HG02884 (cell line): Measurements from ENCODE around the gene PRR36.

ENCODE experiments used
- ATAC-seq: cut with Tn5 transposase; IDR thresholded peaks from one replicate; pipeline ENCODE4 v1.9.1; 2021; ENCODE audit warnings: mild to moderate bottlenecking, moderate library complexity; ENCODE audit not compliant: unreplicated experiment

Gene PRR36

GRCh38 chr19:7823686-7824301, 50.4 kb downstream of the PRR36 start:
- no peak for ATAC-seq

DNA sequence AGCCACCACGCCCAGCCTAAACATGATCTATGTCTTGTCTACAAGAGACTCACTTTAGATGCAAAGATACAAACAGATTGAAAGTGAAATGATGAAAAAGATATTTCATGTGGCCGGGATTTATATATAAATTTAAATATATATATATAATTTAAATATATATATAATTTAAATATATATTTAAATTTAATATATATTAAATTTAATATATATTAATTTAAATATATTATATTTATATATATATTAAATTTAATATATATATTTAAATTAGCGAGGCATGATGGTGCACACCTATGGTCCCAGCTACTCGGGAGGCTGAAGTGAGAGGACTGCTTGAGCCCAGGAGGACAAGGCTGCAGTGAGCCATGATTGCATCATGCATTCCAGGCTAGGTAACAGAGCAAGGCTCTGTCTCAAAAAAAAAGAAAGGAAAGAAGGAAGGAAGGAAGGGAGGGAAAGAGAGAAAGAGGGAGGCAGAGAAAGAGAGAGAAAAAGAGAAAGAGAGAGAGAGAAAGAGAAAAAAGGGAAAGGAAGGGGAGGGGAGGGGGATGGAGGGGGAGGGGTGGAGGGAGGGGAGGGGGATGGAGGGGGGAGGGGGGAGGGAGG, 51.2 kb downstream of the PRR36 start:
- no peak for ATAC-seq

GRCh38 chr19:7820588-7820987, 53.6 kb downstream of the PRR36 start:
- ATAC-seq: no peak

DNA sequence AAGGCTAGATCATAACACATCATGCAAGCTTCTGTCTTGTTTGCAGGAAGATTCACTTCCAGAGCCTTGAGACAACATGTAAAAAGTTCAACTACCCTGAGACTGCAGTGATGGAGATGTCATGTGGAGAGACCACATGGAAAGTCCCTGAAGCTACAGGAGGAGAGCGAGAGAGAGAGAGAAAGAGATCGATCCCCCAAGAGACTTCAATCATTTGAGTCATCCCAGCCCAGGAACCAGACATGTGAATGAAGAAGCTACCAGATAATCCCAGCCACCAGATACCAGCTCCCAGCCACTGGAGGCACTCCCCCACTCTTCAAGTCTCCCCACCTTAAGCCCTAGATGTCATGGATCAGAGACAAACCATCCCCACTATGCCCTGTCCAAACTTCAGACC, 54.9 kb downstream of the PRR36 start:
- ATAC-seq: no peak

DNA sequence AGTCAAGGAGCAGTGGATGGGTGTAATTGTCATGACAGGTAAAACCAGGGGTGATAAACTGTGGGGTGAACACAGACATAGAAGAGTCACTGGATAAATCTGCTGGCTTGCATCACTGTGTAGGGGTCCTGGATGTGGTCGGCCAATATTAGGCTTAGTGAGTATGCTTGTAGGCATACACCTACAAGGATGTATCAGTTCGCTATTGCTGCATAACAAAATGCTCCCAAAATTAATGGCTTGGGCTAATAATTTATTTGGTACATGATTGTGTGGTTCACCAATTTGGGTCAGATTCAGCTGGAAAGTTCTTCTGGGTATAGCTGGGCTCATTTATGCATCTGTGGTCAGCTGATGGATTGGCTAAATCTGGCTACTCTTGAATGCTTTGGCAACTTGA, 55.4 kb downstream of the PRR36 start:
- ATAC-seq: no peak
